ENCODE results near the gene NFIX. TPM values are rescaled to one million over a fixed set of nuclear protein-coding genes. Genes with fewer than 3 reads are reported as not detected.

The NFIX gene
- total RNA-seq, 4 donors from 2014 or later, result 25.4 to 53.1 (median 29.3) TPM

GRCh38 chr19:13016628-13017305, 21.5 kb downstream of the NFIX start:
- Histone ChIP-seq H3K9me3 (no peaks in the 10 kb centered on the region), H3K27ac (peak overlapping the region; percentile 87 to 91 (median 90)), H3K36me3 (no peaks in the 10 kb centered on the region), H3K27me3 (peaks cover 12% of the 10 kb centered on the region), H3K4me1 (peaks cover 48 to 100% (median 84%) of the 10 kb centered on the region in 4 donors), H3K4me3 (peak overlapping the region in 1 of 4 donors; percentile 27)
- no peak for TF ChIP-seq EP300 (IDR thresholded peaks at IDR 0.05; ENCODE audit: low read depth)
- TF ChIP-seq CTCF (IDR thresholded peaks at IDR 0.05), result no peak
- no peak for TF ChIP-seq POLR2A (IDR thresholded peaks at IDR 0.05)
- no peak for TF ChIP-seq POLR2AphosphoS5 (IDR thresholded peaks at IDR 0.05)
- intact Hi-C loops (cut with DNase I; ENCODE audit: low total_unique reads), result loop anchor here (10.0 kb wide), 1 partner anchor 48 kb away; no protein-coding TSS in a partner anchor
- no peak for DNase-seq
- in situ Hi-C loops (cut with MboI; ENCODE audit: low pct_ligation_motif_present in 1 of 4, low pct_unique_long_range_greater_than_20kb in 1 of 4, low sequenced_read_pairs in 3 of 4), result no loop called here
- 65 to 68% methylated on average over 22 of the region's 22 CpGs for WGBS, 2 donors (ENCODE audit: low coverage in 1 of 2)

- Histone ChIP-seq H3K9me3 (no peaks in the 10 kb centered on the region), H3K36me3 (no peaks in the 10 kb centered on the region), H3K4me3 (peak overlapping the region in 1 of 4 donors; percentile 27), H3K27ac (peak overlapping the region; percentile 87 to 91 (median 90)), H3K27me3 (peaks cover 5% of the 10 kb centered on the region), H3K4me1 (peaks cover 50 to 100% (median 84%) of the 10 kb centered on the region in 4 donors)
- in situ Hi-C loops (cut with MboI; ENCODE audit: low pct_ligation_motif_present in 1 of 4, low pct_unique_long_range_greater_than_20kb in 1 of 4, low sequenced_read_pairs in 3 of 4) (no loop called here), intact Hi-C loops (cut with DNase I; ENCODE audit: low total_unique reads) (loop anchor here (10.0 kb wide), 1 partner anchor 47 kb away; no protein-coding TSS in a partner anchor)
- WGBS, 2 donors (ENCODE audit: low coverage in 1 of 2), result 63 to 76% methylated on average over 5 to 14 of the region's 14 CpGs
- TF ChIP-seq POLR2AphosphoS5 (IDR thresholded peaks at IDR 0.05), result no peak
- TF ChIP-seq POLR2A (IDR thresholded peaks at IDR 0.05), result no peak
- no peak for TF ChIP-seq CTCF (IDR thresholded peaks at IDR 0.05)
- no peak for DNase-seq
These were observed 22.2 kb downstream of the NFIX start for GRCh38 chr19:13017306-13018034.

GRCh38 chr19:13018035-13018914, 23.0 kb downstream of the NFIX start:
- TF ChIP-seq POLR2A (IDR thresholded peaks at IDR 0.05) (no peak), POLR2AphosphoS5 (IDR thresholded peaks at IDR 0.05) (no peak), CTCF (IDR thresholded peaks at IDR 0.05) (no peak), EP300 (IDR thresholded peaks at IDR 0.05; ENCODE audit: low read depth) (no peak)
- in situ Hi-C loops (cut with MboI; ENCODE audit: low pct_ligation_motif_present in 1 of 4, low pct_unique_long_range_greater_than_20kb in 1 of 4, low sequenced_read_pairs in 3 of 4), result no loop called here
- peak overlapping the region; percentile 87 to 91 (median 90) for H3K27ac ChIP-seq
- WGBS, 2 donors (ENCODE audit: low coverage in 1 of 2), result 54 to 66% methylated on average over 12 to 20 of the region's 21 CpGs
- H3K9me3 ChIP-seq, result no peaks in the 10 kb centered on the region
- H3K4me3 ChIP-seq, result peak overlapping the region in 1 of 4 donors; percentile 10
- peak; percentile 57 for DNase-seq
- H3K4me1 ChIP-seq, result peaks cover 43 to 100% (median 84%) of the 10 kb centered on the region in 4 donors
- peaks cover 4% of the 10 kb centered on the region for H3K27me3 ChIP-seq
- intact Hi-C loops (cut with DNase I; ENCODE audit: low total_unique reads), result loop anchor here (10.0 kb wide), 1 partner anchor 47 kb away; no protein-coding TSS in a partner anchor
- H3K36me3 ChIP-seq, result no peaks in the 10 kb centered on the region
